CD14-positive monocyte (primary cell): ENCODE measurements around the gene RANBP1. TPM values are rescaled to one million over a fixed set of nuclear protein-coding genes. Genes with fewer than 3 reads are reported as not detected.

Experiments used
- DNase-seq, 3 donors: peaks; one replicate each; pipeline ENCODE4 v3.0.0-alpha.2; 2011 to 2022
- H2AFZ ChIP-seq: 2 replicates; pipeline ENCODE4 v1.6.0; 2012; ENCODE audit warnings: mild to moderate bottlenecking, low read depth, low read length, inconsistent platforms; ENCODE audit not compliant: insufficient read depth, poor library complexity, severe bottlenecking
- H3K27ac ChIP-seq, 2 donors: 1 replicate in 1 of 2; 2 replicates in 1 of 2; pipeline ENCODE4 v1.5.1; 2012 to 2013; ENCODE audit warnings: low read length in 2 of 2, control low read depth in 1 of 2, inconsistent platforms in 1 of 2, low read depth in 1 of 2, mild to moderate bottlenecking in 1 of 2
- H3K27me3 ChIP-seq, 2 donors: one replicate each; pipeline versions ENCODE4 v1.6.0 to v1.6.1; 2011 to 2013; ENCODE audit warnings: low read length in 2 of 2; ENCODE audit not compliant: control insufficient read depth in 2 of 2, insufficient read depth in 2 of 2
- H3K36me3 ChIP-seq, 2 donors: replicated peaks in 1 of 2; 1 replicate in 1 of 2; 2 replicates in 1 of 2; pipeline versions ENCODE4 v1.5.1 to v1.6.1; 2012 to 2013; ENCODE audit warnings: low read length in 2 of 2, control low read depth in 1 of 2, inconsistent platforms in 1 of 2, mild to moderate bottlenecking in 1 of 2; ENCODE audit not compliant: insufficient read depth in 2 of 2, control insufficient read depth in 1 of 2
- H3K4me1 ChIP-seq, 2 donors: 1 replicate in 1 of 2; 2 replicates in 1 of 2; pipeline versions ENCODE4 v1.5.1 to v1.6.1; 2012 to 2013; ENCODE audit warnings: low read length in 2 of 2, control low read depth in 1 of 2, inconsistent platforms in 1 of 2, mild to moderate bottlenecking in 1 of 2, moderate library complexity in 1 of 2; ENCODE audit not compliant: insufficient read depth in 2 of 2, control insufficient read depth in 1 of 2
- H3K4me2 ChIP-seq: replicated peaks from 2 replicates; pipeline ENCODE3; 2012; ENCODE audit warnings: low read length, moderate library complexity, mild to moderate bottlenecking; ENCODE audit not compliant: poor library complexity, severe bottlenecking; ENCODE audit errors: extremely low read depth
- H3K4me3 ChIP-seq, 3 experiments: fragments of 200-600 bp in 1 of 3; sonication (generic) in 1 of 3; replicated peaks in 1 of 3; 1 replicate in 2 of 3; 2 replicates in 1 of 3; pipeline ENCODE4 v1.5.1; 2011 to 2013; ENCODE audit warnings: low read length in 3 of 3, mild to moderate bottlenecking in 3 of 3, control low read depth in 2 of 3, low read depth in 2 of 3, inconsistent platforms in 1 of 3, moderate library complexity in 1 of 3
- H3K79me2 ChIP-seq: 2 replicates; pipeline ENCODE4 v1.6.0; 2012; ENCODE audit warnings: mild to moderate bottlenecking, control low read depth, inconsistent platforms, low read length, moderate library complexity; ENCODE audit not compliant: insufficient read depth
- H3K9ac ChIP-seq: 2 replicates; pipeline ENCODE4 v1.6.0; 2017; ENCODE audit warnings: low read length, mild to moderate bottlenecking; ENCODE audit not compliant: insufficient read depth, poor library complexity, severe bottlenecking
- H3K9me3 ChIP-seq, 2 donors: replicated peaks in 1 of 2; 1 replicate in 1 of 2; 2 replicates in 1 of 2; pipeline versions ENCODE4 v1.5.1 to v1.6.1; 2012 to 2013; ENCODE audit warnings: low read length in 2 of 2, control low read depth in 1 of 2; ENCODE audit not compliant: control insufficient read depth in 1 of 2, insufficient read depth in 1 of 2
- H4K20me1 ChIP-seq: 2 replicates; pipeline ENCODE4 v1.6.0; 2012; ENCODE audit warnings: mild to moderate bottlenecking, low read length, control low read depth, moderate library complexity; ENCODE audit not compliant: insufficient read depth
- H3K27ac Mint-ChIP-seq, 7 donors: one replicate each; pipeline ENCODE4 v1.8.0; 2020; ENCODE audit warnings: mild to moderate bottlenecking in 7 of 7, mixed read lengths in 7 of 7, moderate library complexity in 6 of 7, inconsistent platforms in 2 of 7
- H3K27me3 Mint-ChIP-seq, 3 donors: one replicate each; pipeline ENCODE4 v1.8.0; 2021 to 2022; ENCODE audit warnings: low read depth in 3 of 3, mild to moderate bottlenecking in 3 of 3, mixed read lengths in 3 of 3, moderate library complexity in 3 of 3, inconsistent platforms in 1 of 3
- H3K36me3 Mint-ChIP-seq, 2 donors: one replicate each; pipeline ENCODE4 v1.8.0; 2020; ENCODE audit warnings: mixed read lengths in 2 of 2, inconsistent platforms in 1 of 2, mild to moderate bottlenecking in 1 of 2
- H3K4me1 Mint-ChIP-seq: one replicate; pipeline ENCODE4 v1.8.0; 2020; ENCODE audit warnings: mild to moderate bottlenecking, mixed read lengths
- H3K4me3 Mint-ChIP-seq, 2 donors: one replicate each; pipeline ENCODE4 v1.8.0; 2020; ENCODE audit warnings: mild to moderate bottlenecking in 2 of 2, mixed read lengths in 2 of 2, moderate library complexity in 1 of 2
- H3K9me3 Mint-ChIP-seq, 7 donors: one replicate each; pipeline ENCODE4 v1.8.0; 2020 to 2022; ENCODE audit warnings: mixed read lengths in 7 of 7, mild to moderate bottlenecking in 6 of 7, moderate library complexity in 6 of 7, inconsistent platforms in 2 of 7
- CTCF ChIP-seq: fragments of 200-600 bp; IDR thresholded peaks from one replicate; pipeline ENCODE4 v1.8.0; 2022; ENCODE audit warnings: antibody characterized with exemption, mild to moderate bottlenecking
- WGBS: methylation state at CpG from one replicate; pipeline ENCODE4 v1.1.5; 2013; ENCODE audit warnings: missing lambda C conversion rate; ENCODE audit not compliant: insufficient coverage; 5-methylcytosine and 5-hydroxymethylcytosine counted together
- intact Hi-C, 2 donors: fragments of 100-400 bp; cut with micrococcal nuclease; formaldehyde crosslinking; loops; one replicate each; pipeline versions ENCODE4 v1.15.0 to v1.15.1; 2023
- polyA plus RNA-seq, 3 donors: library from polyadenylated mRNA; depleted of rRNA in 1 of 3; unstranded in 2 of 3; stranded (reverse) in 1 of 3; fragments of 300-500 nt in 2 of 3; fragments of >200 nt in 1 of 3; fragmentation: Illumina TruSeq in 2 of 3; gene quantifications; 1 replicate in 2 of 3; 2 replicates in 1 of 3; pipeline ENCODE4 v1.2.3, GENCODE V29; 2012 to 2021

Gene RANBP1
- polyA plus RNA-seq, 3 donors, result 45.0 to 52.3 (median 47.4) TPM

- Histone ChIP-seq H3K4me1 (peaks cover 15 to 27% of the 10 kb centered on the region in 2 donors), H3K4me3 (no peak overlapping the region), H4K20me1 (peaks cover 74% of the 10 kb centered on the region), H3K9me3 (no peaks in the 10 kb centered on the region), H3K9ac (no peak overlapping the region), H3K27ac (no peak overlapping the region), H2AFZ (no peak overlapping the region), H3K36me3 (peaks cover 0 to 9% of the 10 kb centered on the region in 2 donors), H3K27me3 (no peaks in the 10 kb centered on the region), H3K4me2 (no peak overlapping the region), H3K79me2 (peaks cover 29% of the 10 kb centered on the region)
- Mint-ChIP-seq H3K27ac (no peak overlapping the region), H3K4me3 (no peak overlapping the region), H3K4me1 (peaks cover 24% of the 10 kb centered on the region), H3K9me3 (no peaks in the 10 kb centered on the region), H3K36me3 (peaks cover 9 to 12% of the 10 kb centered on the region in 2 donors), H3K27me3 (peaks cover 0 to 2% (median 0%) of the 10 kb centered on the region in 3 donors)
- 91% methylated on average over 4 of the region's 4 CpGs for WGBS
- no peak for DNase-seq
- TF ChIP-seq CTCF, result no peak
- intact Hi-C loops, result no loop called here
Observed at GRCh38 chr22:20135265-20135664, 19.4 kb downstream of the RANBP1 start.

- no peak overlapping the region for H3K27ac ChIP-seq
- no peak for DNase-seq
- no peak for TF ChIP-seq CTCF
- H3K36me3 Mint-ChIP-seq, result peaks cover 9 to 12% of the 10 kb centered on the region in 2 donors
- peaks cover 11 to 20% of the 10 kb centered on the region in 2 donors for H3K4me1 ChIP-seq
- H3K9me3 ChIP-seq, result no peaks in the 10 kb centered on the region
- H4K20me1 ChIP-seq, result peaks cover 74% of the 10 kb centered on the region
- peaks cover 24% of the 10 kb centered on the region for H3K4me1 Mint-ChIP-seq
- no peak overlapping the region for H3K4me2 ChIP-seq
- peaks cover 29% of the 10 kb centered on the region for H3K79me2 ChIP-seq
- intact Hi-C loops, result no loop called here
- H3K4me3 ChIP-seq, result no peak overlapping the region
- H3K36me3 ChIP-seq, result peaks cover 2 to 9% of the 10 kb centered on the region in 2 donors
- H3K27ac Mint-ChIP-seq, result no peak overlapping the region
- no peaks in the 10 kb centered on the region for H3K9me3 Mint-ChIP-seq
- no peaks in the 10 kb centered on the region for H3K27me3 ChIP-seq
- no peak overlapping the region for H2AFZ ChIP-seq
- no peak overlapping the region for H3K9ac ChIP-seq
- no peak overlapping the region for H3K4me3 Mint-ChIP-seq
- H3K27me3 Mint-ChIP-seq, result peaks cover 0 to 2% (median 0%) of the 10 kb centered on the region in 3 donors
- WGBS, result 94% methylated on average over 20 of the region's 25 CpGs
Observed at GRCh38 chr22:20135806-20136602, 20.1 kb downstream of the RANBP1 start.
